Mesendoderm (in vitro differentiated cells): ENCODE data around the gene C12orf75.
"Not testable (repeated sequence)": the region's sequence is repeated elsewhere in the genome, so short reads cannot be mapped to it uniquely, and the experiment has no call there.

Source experiments
- DNase-seq: peaks from one replicate; pipeline ENCODE4 v3.0.0; 2013
- H2AK5ac ChIP-seq: 2 replicates; pipeline ENCODE4 v1.6.1; 2013; ENCODE audit warnings: low read length, inconsistent platforms
- H2BK120ac ChIP-seq: 2 replicates; pipeline ENCODE4 v1.6.1; 2013; ENCODE audit warnings: low read depth, mild to moderate bottlenecking, low read length, moderate library complexity, mixed read lengths
- H2BK15ac ChIP-seq: replicated peaks from 2 replicates; pipeline ENCODE4 v1.6.1; 2013; ENCODE audit warnings: low read depth, mild to moderate bottlenecking, moderate library complexity
- H2BK5ac ChIP-seq: 2 replicates; pipeline ENCODE4 v1.6.1; 2013; ENCODE audit warnings: low read length, inconsistent platforms
- H3K18ac ChIP-seq: 2 replicates; pipeline ENCODE4 v1.6.1; 2013; ENCODE audit warnings: mild to moderate bottlenecking, low read length, mixed read lengths
- H3K23ac ChIP-seq: one replicate; pipeline ENCODE4 v1.6.1; 2013; ENCODE audit warnings: low read length
- H3K27ac ChIP-seq: 2 replicates; pipeline ENCODE4 v1.5.1; 2013; ENCODE audit warnings: low read depth, mild to moderate bottlenecking, inconsistent platforms, low read length, moderate library complexity
- H3K27me3 ChIP-seq: 2 replicates; pipeline ENCODE4 v1.6.1; 2013; ENCODE audit warnings: low read length, control low read depth, mild to moderate bottlenecking, inconsistent platforms; ENCODE audit not compliant: insufficient read depth, poor library complexity
- H3K36me3 ChIP-seq: 2 replicates; pipeline ENCODE4 v1.6.1; 2013; ENCODE audit warnings: low read length, inconsistent platforms; ENCODE audit not compliant: control insufficient read depth, insufficient read depth
- H3K4ac ChIP-seq: one replicate; pipeline ENCODE4 v1.6.1; 2013; ENCODE audit warnings: low read depth, mild to moderate bottlenecking, low read length, moderate library complexity
- H3K4me1 ChIP-seq: 2 replicates; pipeline ENCODE4 v1.6.1; 2013; ENCODE audit warnings: low read depth, low read length, inconsistent platforms; ENCODE audit not compliant: control insufficient read depth
- H3K4me2 ChIP-seq: 2 replicates; pipeline ENCODE4 v1.6.1; 2013; ENCODE audit warnings: low read length
- H3K4me3 ChIP-seq: 2 replicates; pipeline ENCODE4 v1.5.1; 2013; ENCODE audit warnings: mild to moderate bottlenecking, low read length
- H3K56ac ChIP-seq: one replicate; pipeline ENCODE4 v1.6.1; 2013; ENCODE audit warnings: low read length
- H3K79me1 ChIP-seq: 2 replicates; pipeline ENCODE4 v1.6.1; 2013; ENCODE audit warnings: low read length, inconsistent platforms
- H3K79me2 ChIP-seq: 2 replicates; pipeline ENCODE4 v1.6.1; 2013; ENCODE audit warnings: mild to moderate bottlenecking, low read length; ENCODE audit not compliant: control insufficient read depth, insufficient read depth
- H3K9ac ChIP-seq: 2 replicates; pipeline ENCODE4 v1.6.1; 2013; ENCODE audit warnings: low read length, inconsistent platforms
- H4K5ac ChIP-seq: one replicate; pipeline ENCODE4 v1.6.1; 2013; ENCODE audit warnings: low read length
- H4K8ac ChIP-seq: one replicate; pipeline ENCODE4 v1.6.1; 2013; ENCODE audit warnings: low read depth, mild to moderate bottlenecking, control low read depth, low read length, moderate library complexity
- WGBS: extraction: QIAGEN DNeasy Blood & Tissue Kit; methylation state at CpG from one replicate; pipeline ENCODE4 v1.1.7; 2013; ENCODE audit warnings: low lambda C conversion rate, missing lambda C conversion rate; ENCODE audit not compliant: insufficient coverage; ENCODE audit errors: extremely low coverage; 5-methylcytosine and 5-hydroxymethylcytosine counted together

Gene C12orf75

GRCh38 chr12:105332286-105332685 is 1.8 kb downstream of the C12orf75 start:
- not testable (repeated sequence) for H3K4me2 ChIP-seq, H4K8ac ChIP-seq, H2BK120ac ChIP-seq, H3K27me3 ChIP-seq, H3K23ac ChIP-seq, H3K79me1 ChIP-seq, H2BK5ac ChIP-seq, H3K4ac ChIP-seq, H3K79me2 ChIP-seq, H2AK5ac ChIP-seq, H3K4me3 ChIP-seq, H2BK15ac ChIP-seq, H3K56ac ChIP-seq, H4K5ac ChIP-seq, H3K27ac ChIP-seq, H3K9ac ChIP-seq, H3K36me3 ChIP-seq, H3K18ac ChIP-seq, H3K4me1 ChIP-seq
- DNase-seq: peak; percentile 45
- WGBS: no CpG with 5 or more reads among the region's 6 CpGs

- no peak overlapping the region for H2BK15ac ChIP-seq
- no CpG with 5 or more reads among the region's 1 CpG for WGBS
- H2BK120ac ChIP-seq: no peak overlapping the region
- no peak overlapping the region for H3K4ac ChIP-seq
- no peaks in the 10 kb centered on the region for H3K27me3 ChIP-seq
- H2BK5ac ChIP-seq: no peak overlapping the region
- no peak for DNase-seq
- no peak overlapping the region for H3K23ac ChIP-seq
- H3K9ac ChIP-seq: no peak overlapping the region
- no peak overlapping the region for H2AK5ac ChIP-seq
- H3K79me2 ChIP-seq: peaks cover 2% of the 10 kb centered on the region
- H4K8ac ChIP-seq: no peak overlapping the region
- no peak overlapping the region for H3K56ac ChIP-seq
- peaks cover 8% of the 10 kb centered on the region for H3K4me1 ChIP-seq
- peaks cover 6% of the 10 kb centered on the region for H3K79me1 ChIP-seq
- H3K18ac ChIP-seq: no peak overlapping the region
- no peak overlapping the region for H3K27ac ChIP-seq
- H3K4me3 ChIP-seq: no peak overlapping the region
- H3K4me2 ChIP-seq: no peak overlapping the region
- H3K36me3 ChIP-seq: no peaks in the 10 kb centered on the region
- no peak overlapping the region for H4K5ac ChIP-seq
Observed at GRCh38 chr12:105332925-105333324, 2.4 kb downstream of the C12orf75 start.

- Histone ChIP-seq H3K79me2 (peaks cover 2% of the 10 kb centered on the region), H3K9ac (no peak overlapping the region), H3K4me1 (peaks cover 8% of the 10 kb centered on the region), H3K4ac (no peak overlapping the region), H3K18ac (no peak overlapping the region), H4K5ac (no peak overlapping the region), H3K36me3 (no peaks in the 10 kb centered on the region), H3K23ac (no peak overlapping the region), H3K4me3 (no peak overlapping the region), H2BK120ac (no peak overlapping the region), H4K8ac (no peak overlapping the region), H3K56ac (no peak overlapping the region), H2BK5ac (no peak overlapping the region), H2AK5ac (no peak overlapping the region), H3K79me1 (peaks cover 6% of the 10 kb centered on the region), H2BK15ac (no peak overlapping the region), H3K27ac (no peak overlapping the region), H3K4me2 (no peak overlapping the region), H3K27me3 (no peaks in the 10 kb centered on the region)
- no peak for DNase-seq
- WGBS: no CpG with 5 or more reads among the region's 3 CpGs
Observed at GRCh38 chr12:105334001-105334400, 3.5 kb downstream of the C12orf75 start.

- Histone ChIP-seq H4K8ac (no peak overlapping the region), H3K9ac (no peak overlapping the region), H3K27me3 (no peaks in the 10 kb centered on the region), H2BK120ac (no peak overlapping the region), H3K23ac (no peak overlapping the region), H3K36me3 (no peaks in the 10 kb centered on the region), H3K18ac (no peak overlapping the region), H3K27ac (no peak overlapping the region), H2BK5ac (no peak overlapping the region), H3K4ac (no peak overlapping the region), H3K4me2 (no peak overlapping the region), H3K79me1 (peaks cover 6% of the 10 kb centered on the region), H3K4me1 (peaks cover 8% of the 10 kb centered on the region), H3K79me2 (peaks cover 2% of the 10 kb centered on the region), H2BK15ac (no peak overlapping the region), H2AK5ac (no peak overlapping the region), H3K4me3 (no peak overlapping the region), H4K5ac (no peak overlapping the region), H3K56ac (no peak overlapping the region)
- WGBS: no CpG with 5 or more reads among the region's 4 CpGs
- DNase-seq: peak; percentile 59
Observed at GRCh38 chr12:105334582-105334981, 4.1 kb downstream of the C12orf75 start.

GRCh38 chr12:105335856-105336255 is 5.4 kb downstream of the C12orf75 start:
- DNase-seq: no peak
- no peak overlapping the region for H3K4me3 ChIP-seq
- no peak overlapping the region for H2BK15ac ChIP-seq
- H2AK5ac ChIP-seq: no peak overlapping the region
- H3K23ac ChIP-seq: no peak overlapping the region
- H4K5ac ChIP-seq: no peak overlapping the region
- H3K27me3 ChIP-seq: no peaks in the 10 kb centered on the region
- H4K8ac ChIP-seq: no peak overlapping the region
- peaks cover 2% of the 10 kb centered on the region for H3K79me2 ChIP-seq
- no peak overlapping the region for H3K4ac ChIP-seq
- no peak overlapping the region for H3K27ac ChIP-seq
- WGBS: no CpG with 5 or more reads among the region's 5 CpGs
- no peak overlapping the region for H3K56ac ChIP-seq
- H3K4me2 ChIP-seq: no peak overlapping the region
- H2BK120ac ChIP-seq: no peak overlapping the region
- H3K18ac ChIP-seq: no peak overlapping the region
- no peak overlapping the region for H3K9ac ChIP-seq
- H3K79me1 ChIP-seq: peaks cover 6% of the 10 kb centered on the region
- no peak overlapping the region for H2BK5ac ChIP-seq
- peaks cover 5% of the 10 kb centered on the region for H3K4me1 ChIP-seq
- H3K36me3 ChIP-seq: no peaks in the 10 kb centered on the region

- Histone ChIP-seq H3K27ac (no peak overlapping the region), H2AK5ac (no peak overlapping the region), H3K18ac (no peak overlapping the region), H2BK120ac (no peak overlapping the region), H3K4ac (no peak overlapping the region), H3K36me3 (no peaks in the 10 kb centered on the region), H3K79me1 (peaks cover 6% of the 10 kb centered on the region), H3K56ac (no peak overlapping the region), H3K9ac (no peak overlapping the region), H2BK15ac (no peak overlapping the region), H3K79me2 (peaks cover 2% of the 10 kb centered on the region), H3K4me3 (no peak overlapping the region), H3K4me2 (no peak overlapping the region), H4K8ac (no peak overlapping the region), H3K27me3 (no peaks in the 10 kb centered on the region), H4K5ac (no peak overlapping the region), H2BK5ac (no peak overlapping the region), H3K4me1 (peaks cover 5% of the 10 kb centered on the region), H3K23ac (no peak overlapping the region)
- no peak for DNase-seq
- no CpG with 5 or more reads among the region's 7 CpGs for whole genome bisulfite sequencing
Observed at GRCh38 chr12:105336411-105336810, 5.9 kb downstream of the C12orf75 start.
